Stimulated activated CD4-positive, alpha-beta T cell treated with anti-CD3 and anti-CD28 coated beads, TNF-alpha, amount 100 ng/mL, for 48 hours (primary cell): ENCODE results near the gene HAVCR2.

ENCODE experiments used
- DNase-seq, 3 donors: peaks; one replicate each; pipeline ENCODE4 v3.0.0-alpha.2; 2020; ENCODE audit warnings: low read depth in 3 of 3

Gene HAVCR2

GRCh38 chr5:157046041-157046440, 62.8 kb downstream of the HAVCR2 start:
- no peak for DNase-seq

GRCh38 chr5:157045601-157046000, 63.2 kb downstream of the HAVCR2 start:
- no peak for DNase-seq

DNA sequence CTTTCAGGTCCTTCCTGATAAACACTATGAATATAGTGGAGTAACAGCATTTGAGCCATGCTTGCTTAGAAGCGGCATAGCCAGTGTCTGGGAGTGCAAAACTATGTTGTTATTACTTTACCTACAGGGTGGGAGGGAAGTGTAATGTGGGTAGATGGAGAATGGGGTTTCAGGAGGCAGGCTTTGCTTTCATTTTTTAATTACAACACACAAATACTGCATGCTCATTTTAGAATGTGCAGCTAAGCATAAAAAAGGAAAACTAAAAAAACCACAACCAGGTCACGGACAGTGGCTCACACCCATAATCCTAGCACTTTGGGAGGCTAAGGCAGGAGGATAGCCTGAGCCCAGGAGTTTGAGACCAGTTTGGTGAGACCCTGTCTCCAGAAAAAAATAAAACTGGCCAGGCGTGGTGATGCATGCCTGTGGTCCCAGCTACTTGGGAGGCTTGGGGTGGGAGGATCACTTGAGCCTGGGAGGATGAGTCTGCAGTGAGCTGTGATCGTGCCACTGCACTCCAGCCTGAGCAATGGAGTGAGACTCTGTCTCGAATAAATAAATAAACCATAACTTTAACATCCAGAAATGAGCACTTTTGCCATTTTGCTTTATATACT, 70.2 kb downstream of the HAVCR2 start:
- no peak for DNase-seq
